ENCODE measurements around the gene GNG3. TPM values are rescaled to one million over a fixed set of nuclear protein-coding genes. Genes with fewer than 3 reads are reported as not detected.

GNG3 gene
- total and polyA plus RNA-seq, 2 of the 8 experiments (the other 6 are each of a cell fraction or from before 2014, with no cell fraction given): 4.9 to 12.1 TPM

DNA sequence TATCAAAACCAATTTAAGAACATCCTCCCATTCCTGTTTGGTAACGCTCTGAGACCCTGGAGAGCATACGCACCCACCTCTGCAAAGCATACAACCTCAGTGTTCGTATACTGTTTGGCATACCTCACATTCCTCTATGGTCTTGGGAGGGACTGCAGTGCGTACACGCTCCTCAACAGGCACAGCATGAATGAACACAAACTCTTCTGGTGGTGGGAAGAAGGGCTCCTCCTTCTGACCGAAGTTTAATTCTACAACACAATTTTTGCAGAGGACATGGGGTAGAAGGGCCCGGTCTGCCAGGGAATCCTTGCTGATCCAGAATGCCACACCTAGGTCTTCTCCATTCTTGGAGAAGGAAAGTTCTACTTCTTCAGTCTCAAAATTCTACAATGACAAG is 14.5 kb downstream of the GNG3 start:
- Histone ChIP-seq H4K91ac (replicated peaks; ENCODE audit: insufficient read length, low read length) (no peak overlapping the region), H2AK5ac (ENCODE audit: low read depth, low read length) (no peak overlapping the region), H4K8ac (ENCODE audit: extremely low read depth, insufficient read depth, low read length) (no peak overlapping the region), H3K23me2 (ENCODE audit: low read depth, low read length) (peaks cover 9% of the 10 kb centered on the region), H3K14ac (ENCODE audit: insufficient read length) (no peak overlapping the region), H2AFZ (ENCODE audit: low read length) (no peak overlapping the region), H3K18ac (ENCODE audit: extremely low read depth, low read length) (no peak overlapping the region), H2BK20ac (ENCODE audit: low read length) (no peak overlapping the region), H3K4ac (replicated peaks; ENCODE audit: insufficient read length, low read depth, low read length) (no peak overlapping the region), H3K9me3 (ENCODE audit: insufficient read depth in 2 of 2, low read depth in 1 of 2, low read length in 1 of 2) (no peaks in the 10 kb centered on the region), H3K36me3 (ENCODE audit: control insufficient read depth in 2 of 4, insufficient read depth in 4 of 4, low read length in 3 of 4) (peaks cover 36 to 74% (median 62%) of the 10 kb centered on the region in 4 experiments), H2BK15ac (ENCODE audit: low read length) (no peak overlapping the region), H2BK120ac (replicated peaks; ENCODE audit: low read depth, low read length) (no peak overlapping the region), H3K27ac (ENCODE audit: low read depth, low read length) (no peak overlapping the region), H2BK12ac (ENCODE audit: low read depth, low read length) (no peak overlapping the region), H3K79me2 (ENCODE audit: control insufficient read depth in 1 of 2, insufficient read depth in 2 of 2, low read length in 2 of 2) (peaks cover 18 to 56% of the 10 kb centered on the region in 2 experiments), H3K23ac (ENCODE audit: insufficient read length) (no peak overlapping the region), H4K20me1 (replicated peaks in 1 of 2; ENCODE audit: control insufficient read depth in 1 of 2, insufficient read depth in 2 of 2, low read length in 2 of 2) (peaks cover 12 to 17% of the 10 kb centered on the region in 2 experiments), H4K5ac (ENCODE audit: insufficient read length, low read depth, low read length) (no peak overlapping the region), H3K4me3 (ENCODE audit: extremely low read depth in 1 of 4, insufficient read depth in 2 of 4, low read depth in 3 of 4, low read length in 4 of 4) (no peak overlapping the region), H3K4me1 (replicated peaks in 1 of 4; ENCODE audit: control insufficient read depth in 3 of 4, insufficient read depth in 4 of 4, low read length in 3 of 4) (no peaks in the 10 kb centered on the region; a peak in 3 of 7 replicates), H3K9ac (replicated peaks in 1 of 4; ENCODE audit: extremely low read depth in 1 of 4, low read depth in 3 of 4, low read length in 3 of 4) (no peak overlapping the region), H2BK5ac (ENCODE audit: low read depth, low read length) (no peak overlapping the region), H3K27me3 (replicated peaks in 1 of 4; ENCODE audit: control insufficient read depth in 3 of 4, extremely low read depth in 1 of 4, insufficient read depth in 3 of 4, low read length in 3 of 4) (no peaks in the 10 kb centered on the region), H3K56ac (replicated peaks; ENCODE audit: insufficient read length, low read depth, low read length) (no peak overlapping the region), H3K79me1 (ENCODE audit: low read depth, low read length) (0 out of 2 replicates have a peak, but pooled peaks cover 2% of the 10 kb centered on the region), H3K4me2 (ENCODE audit: insufficient read depth in 1 of 2, low read depth in 2 of 2, low read length in 2 of 2) (no peak overlapping the region)
- FAIRE-seq: no peak
- DNase-seq (ENCODE audit: low read depth in 1 of 2, low spot score in 2 of 2): no peak
- 92% methylated on average over 7 of the region's 7 CpGs; no CpG with 5 or more reads in 1 of the 2 experiments for WGBS, 2 experiments (ENCODE audit: extremely low coverage in 1 of 2, insufficient coverage in 1 of 2, insufficient read length in 1 of 2, insufficient replicate concordance in 2 of 2, low coverage in 1 of 2, low lambda C conversion rate in 2 of 2, missing lambda C conversion rate in 1 of 2)
- POLR2A ChIA-PET (ENCODE audit: partially characterized antibody): interaction anchor here (3.5 to 61.4 kb wide), 4 partner anchors 7 to 62 kb away, joined by 15 to 2041 read pairs (median 156); partner anchors contain the start of genes BSCL2, C11orf98, CSKMT and GANAB
- CTCF ChIA-PET (ENCODE audit: partially characterized antibody): no interaction called here
- TF ChIP-seq TEAD4 (IDR thresholded peaks at IDR 0.05; ENCODE audit: low read depth, low read length) (peak; percentile 64; the same call in 1 of the 2 replicates), CEBPB (IDR thresholded peaks at IDR 0.05; ENCODE audit: low read depth, low read length) (no peak), MAFK (IDR thresholded peaks at IDR 0.05; ENCODE audit: low read depth, low read length) (no peak), SRF (IDR thresholded peaks at IDR 0.05; ENCODE audit: low read depth, low read length) (no peak), HDAC2 (IDR thresholded peaks at IDR 0.05; ENCODE audit: borderline replicate concordance in 1 of 2, low read depth in 2 of 2, low read length in 2 of 2) (no peak), POU5F1 (IDR thresholded peaks at IDR 0.05; ENCODE audit: low read depth, low read length) (no peak), KDM5A (IDR thresholded peaks at IDR 0.05; ENCODE audit: low read length) (no peak), ZNF274 (IDR thresholded peaks at IDR 0.05; ENCODE audit: borderline replicate concordance, extremely low read depth, low read length) (no peak)
- TF ChIP-seq, protein P1, sequence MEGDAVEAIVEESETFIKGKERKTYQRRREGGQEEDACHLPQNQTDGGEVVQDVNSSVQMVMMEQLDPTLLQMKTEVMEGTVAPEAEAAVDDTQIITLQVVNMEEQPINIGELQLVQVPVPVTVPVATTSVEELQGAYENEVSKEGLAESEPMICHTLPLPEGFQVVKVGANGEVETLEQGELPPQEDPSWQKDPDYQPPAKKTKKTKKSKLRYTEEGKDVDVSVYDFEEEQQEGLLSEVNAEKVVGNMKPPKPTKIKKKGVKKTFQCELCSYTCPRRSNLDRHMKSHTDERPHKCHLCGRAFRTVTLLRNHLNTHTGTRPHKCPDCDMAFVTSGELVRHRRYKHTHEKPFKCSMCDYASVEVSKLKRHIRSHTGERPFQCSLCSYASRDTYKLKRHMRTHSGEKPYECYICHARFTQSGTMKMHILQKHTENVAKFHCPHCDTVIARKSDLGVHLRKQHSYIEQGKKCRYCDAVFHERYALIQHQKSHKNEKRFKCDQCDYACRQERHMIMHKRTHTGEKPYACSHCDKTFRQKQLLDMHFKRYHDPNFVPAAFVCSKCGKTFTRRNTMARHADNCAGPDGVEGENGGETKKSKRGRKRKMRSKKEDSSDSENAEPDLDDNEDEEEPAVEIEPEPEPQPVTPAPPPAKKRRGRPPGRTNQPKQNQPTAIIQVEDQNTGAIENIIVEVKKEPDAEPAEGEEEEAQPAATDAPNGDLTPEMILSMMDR (IDR thresholded peaks at IDR 0.05; ENCODE audit: control extremely low read depth in 1 of 3, insufficient read depth in 1 of 3, low read depth in 1 of 3, low read length in 3 of 3): 0 out of 4 replicates have a peak, but pooled peaks of 1 of the 3 experiments have one; percentile 10
- TF ChIP-seq, protein P2, sequence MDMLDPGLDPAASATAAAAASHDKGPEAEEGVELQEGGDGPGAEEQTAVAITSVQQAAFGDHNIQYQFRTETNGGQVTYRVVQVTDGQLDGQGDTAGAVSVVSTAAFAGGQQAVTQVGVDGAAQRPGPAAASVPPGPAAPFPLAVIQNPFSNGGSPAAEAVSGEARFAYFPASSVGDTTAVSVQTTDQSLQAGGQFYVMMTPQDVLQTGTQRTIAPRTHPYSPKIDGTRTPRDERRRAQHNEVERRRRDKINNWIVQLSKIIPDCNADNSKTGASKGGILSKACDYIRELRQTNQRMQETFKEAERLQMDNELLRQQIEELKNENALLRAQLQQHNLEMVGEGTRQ (IDR thresholded peaks at IDR 0.05; ENCODE audit: low read length): no peak
